A172 (cell line): Measurements from ENCODE around the gene LOXL4. TPM values are rescaled to one million over a fixed set of nuclear protein-coding genes. Genes with fewer than 3 reads are reported as not detected.

ENCODE experiments used
- total RNA-seq: library from RNA; depleted of rRNA; stranded (reverse); fragments of >200 nt; shearing (Covaris generic); gene quantifications from 2 replicates; pipeline ENCODE4 v1.2.3, GENCODE V29; 2014; rRNA removed

The LOXL4 gene
- total RNA-seq, 1 experiment from 2014 or later = 15.4 TPM

Other genes starting within 250 kb of the LOXL4 start
- gene CRTAC1, start 237.6 kb downstream of the LOXL4 start, total RNA-seq = not detected in 2 replicates
- gene R3HCC1L, start 133.5 kb downstream of the LOXL4 start, total RNA-seq = 9.8 and 13.0 TPM in 2 replicates
- 8.3 and 10.9 TPM in 2 replicates for gene PYROXD2, start 147.0 kb upstream of the LOXL4 start, total RNA-seq
- gene HPS1, start 178.7 kb upstream of the LOXL4 start, total RNA-seq = 32.0 and 40.0 TPM in 2 replicates